Urinary bladder (tissue), 4 donors: Measurements from ENCODE around the gene LANCL2. TPM values are rescaled to one million over a fixed set of nuclear protein-coding genes. Genes with fewer than 3 reads are reported as not detected.

Experiments used
- DNase-seq: peaks from one replicate; pipeline ENCODE4 v3.0.0-alpha.2; 2015; ENCODE audit errors: extremely low spot score
- H3K27ac ChIP-seq: one replicate; pipeline ENCODE4 v1.5.1; 2013; ENCODE audit warnings: low read depth, mild to moderate bottlenecking, moderate library complexity
- H3K36me3 ChIP-seq: one replicate; pipeline ENCODE4 v1.6.1; 2013; ENCODE audit warnings: mild to moderate bottlenecking, moderate library complexity; ENCODE audit not compliant: insufficient read depth
- H3K4me1 ChIP-seq: one replicate; pipeline ENCODE4 v1.6.1; 2013; ENCODE audit warnings: mild to moderate bottlenecking, moderate library complexity; ENCODE audit not compliant: insufficient read depth
- H3K4me3 ChIP-seq: one replicate; pipeline ENCODE4 v1.5.1; 2013; ENCODE audit warnings: low read depth, low read length
- WGBS: extraction: QIAGEN DNeasy Blood & Tissue Kit; methylation state at CpG from one replicate; pipeline ENCODE4 v1.1.7; 2013; 5-methylcytosine and 5-hydroxymethylcytosine counted together
- polyA plus RNA-seq: library from polyadenylated mRNA; stranded (reverse); fragments of 200-250 nt; gene quantifications from one replicate; pipeline ENCODE4 v1.2.3, GENCODE V29; 2013
- total RNA-seq: library from RNA; depleted of rRNA; stranded (reverse); fragments of >200 nt; gene quantifications from one replicate; pipeline ENCODE4 v1.2.3, GENCODE V29; 2014
- donor health status: healthy with polysubstance abuse.
- donor health status: healthy.

The LANCL2 gene
- total and polyA plus RNA-seq, 2 donors: 7.5 to 13.2 TPM

DNA sequence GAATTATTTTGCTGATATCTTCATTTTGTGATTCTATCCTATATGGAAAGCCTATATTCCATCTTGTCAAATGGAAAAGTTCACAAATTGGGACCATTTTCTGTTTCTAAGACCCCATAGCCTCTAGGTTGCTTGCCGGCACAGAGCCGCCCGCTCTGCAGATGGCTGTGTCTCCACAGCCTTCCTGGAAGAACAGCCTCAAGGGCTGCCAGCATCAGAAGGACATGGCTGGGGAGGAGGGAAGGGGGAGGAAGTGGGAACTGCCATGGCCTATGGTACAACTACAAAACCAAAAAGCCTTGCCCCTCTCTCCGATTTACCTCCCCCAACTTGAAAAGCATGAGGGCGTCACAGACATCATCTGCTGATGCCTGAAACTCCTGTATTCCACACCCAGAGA, 75.9 kb downstream of the LANCL2 start:
- no peak overlapping the region for H3K27ac ChIP-seq
- no peaks in the 10 kb centered on the region for H3K4me1 ChIP-seq
- 97% methylated on average over 5 of the region's 5 CpGs for WGBS
- no peak for DNase-seq
- no peaks in the 10 kb centered on the region for H3K36me3 ChIP-seq
- H3K4me3 ChIP-seq: no peak overlapping the region

DNA sequence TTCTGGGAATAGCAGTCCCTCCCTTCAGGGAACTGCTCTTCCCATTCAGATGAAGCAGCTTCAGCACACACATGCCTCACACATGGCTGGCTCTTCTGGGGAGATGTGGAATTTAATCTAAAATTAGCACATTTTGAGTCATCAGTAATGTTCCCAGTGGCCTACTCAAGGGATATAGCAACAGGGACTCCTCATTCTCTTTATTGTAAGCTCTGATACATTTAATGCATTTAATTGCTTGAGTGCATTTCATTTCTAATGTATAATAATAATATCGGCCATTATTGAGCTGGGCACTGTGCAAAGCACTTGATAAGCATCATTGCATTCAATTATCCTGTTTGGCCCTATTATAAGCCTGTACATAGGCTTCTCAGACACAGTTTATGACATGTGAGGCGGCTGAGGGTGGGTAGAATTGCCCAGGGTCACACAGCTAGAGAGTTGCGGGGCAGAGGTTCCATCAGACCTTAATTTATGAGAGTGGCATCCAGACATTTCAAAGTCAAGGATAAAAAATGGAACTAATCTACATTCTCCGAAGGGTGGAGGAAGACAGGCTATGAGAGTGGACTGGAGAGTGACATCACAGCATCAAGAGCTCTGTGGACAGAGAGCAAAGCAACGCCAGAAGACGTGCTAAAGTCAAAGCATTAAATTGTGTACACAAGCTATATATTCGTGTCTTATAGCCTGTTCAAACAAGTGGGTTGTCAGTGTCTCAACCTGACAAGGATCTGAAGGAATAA, 76.8 kb downstream of the LANCL2 start:
- no peaks in the 10 kb centered on the region for H3K4me1 ChIP-seq
- 81% methylated on average over 7 of the region's 7 CpGs for WGBS
- no peaks in the 10 kb centered on the region for H3K36me3 ChIP-seq
- no peak for DNase-seq
- H3K4me3 ChIP-seq: no peak overlapping the region
- no peak overlapping the region for H3K27ac ChIP-seq

DNA sequence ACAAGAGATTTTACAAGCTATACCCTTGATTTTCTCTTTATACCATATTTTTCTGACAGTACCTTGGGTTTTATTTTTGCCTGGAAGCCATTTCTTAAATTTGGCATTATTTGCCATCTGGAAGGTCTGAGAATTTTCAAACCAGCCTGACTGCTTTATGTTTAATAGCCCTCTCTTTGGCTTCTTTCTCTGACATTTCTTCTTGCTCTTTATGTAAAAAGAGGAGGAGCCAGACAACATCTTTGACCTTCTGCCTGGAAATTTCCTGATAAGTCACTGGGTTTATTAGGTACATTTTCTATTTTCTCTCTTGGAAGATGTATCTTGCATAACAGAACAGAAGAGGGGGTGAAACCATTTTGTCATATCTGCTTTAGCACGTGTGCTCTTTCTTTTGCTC, 79.6 kb downstream of the LANCL2 start:
- Histone ChIP-seq H3K4me3 (no peak overlapping the region), H3K36me3 (no peaks in the 10 kb centered on the region), H3K4me1 (no peaks in the 10 kb centered on the region), H3K27ac (no peak overlapping the region)
- WGBS: 27% methylated on average over 1 of the region's 1 CpG
- DNase-seq: no peak

DNA sequence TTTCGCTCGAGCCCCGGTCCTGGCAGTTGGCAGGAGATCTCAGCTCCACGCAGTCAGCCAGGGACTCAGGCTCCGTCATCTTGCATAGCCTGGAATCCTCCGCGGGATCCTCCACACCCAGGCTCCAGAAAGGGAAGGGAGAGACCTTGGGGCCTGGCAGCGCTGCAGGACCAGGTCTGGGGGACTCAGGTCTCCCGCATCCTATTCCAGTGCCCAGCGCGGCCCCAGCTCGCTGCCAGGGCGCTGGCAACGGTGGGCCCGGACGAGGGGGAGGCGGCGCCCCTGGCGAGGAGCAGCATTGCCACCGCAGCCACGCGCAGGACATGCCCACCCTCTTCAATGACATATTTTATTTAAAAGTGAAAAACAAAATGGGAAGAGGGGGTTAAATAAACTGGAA, 83.4 kb downstream of the LANCL2 start:
- 88% methylated on average over 22 of the region's 22 CpGs for WGBS
- H3K4me3 ChIP-seq: no peak overlapping the region
- H3K36me3 ChIP-seq: no peaks in the 10 kb centered on the region
- H3K27ac ChIP-seq: no peak overlapping the region
- H3K4me1 ChIP-seq: no peaks in the 10 kb centered on the region
- no peak for DNase-seq

DNA sequence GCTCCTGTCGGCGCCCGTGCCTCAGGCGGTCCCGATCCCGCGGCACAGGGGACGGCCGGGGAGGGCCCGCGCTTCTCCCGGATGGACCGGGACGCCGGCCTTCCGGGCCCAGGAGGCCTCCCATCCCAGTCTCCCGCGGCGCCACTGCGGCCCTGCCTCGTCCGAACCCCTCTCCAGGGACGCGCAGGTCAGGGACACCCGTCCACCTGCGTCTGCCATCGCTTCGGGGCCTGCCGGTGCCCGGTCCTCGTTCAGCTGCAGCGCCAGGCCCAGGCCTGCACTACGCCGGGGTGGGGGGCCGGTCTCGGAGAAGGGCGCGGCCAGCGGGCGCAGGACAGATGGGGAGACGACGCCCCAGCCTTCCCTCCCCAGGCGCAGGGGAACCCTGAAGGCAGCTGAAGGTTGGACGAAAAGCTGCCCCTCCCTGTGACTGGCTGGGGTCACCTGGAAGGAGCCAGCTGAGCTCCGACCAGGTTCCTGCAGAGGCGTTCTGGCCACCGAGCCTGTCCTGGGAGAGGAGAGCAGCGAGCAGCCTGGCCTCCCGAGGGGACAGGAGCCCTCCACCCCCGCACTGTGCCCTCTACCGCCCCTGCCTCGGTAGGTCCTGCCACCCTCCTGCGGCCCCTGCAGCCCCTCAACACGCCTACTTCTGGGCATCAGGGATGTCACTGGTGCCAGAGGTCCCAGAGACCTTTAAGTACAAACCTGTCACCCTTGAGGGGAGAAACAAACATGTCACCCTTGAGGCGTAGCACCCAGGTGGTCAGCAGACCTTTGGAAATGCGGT, 84.3 kb downstream of the LANCL2 start:
- Histone ChIP-seq H3K4me1 (no peaks in the 10 kb centered on the region), H3K4me3 (no peak overlapping the region), H3K27ac (no peak overlapping the region), H3K36me3 (no peaks in the 10 kb centered on the region)
- no peak for DNase-seq
- WGBS: 56% methylated on average over 56 of the region's 56 CpGs

DNA sequence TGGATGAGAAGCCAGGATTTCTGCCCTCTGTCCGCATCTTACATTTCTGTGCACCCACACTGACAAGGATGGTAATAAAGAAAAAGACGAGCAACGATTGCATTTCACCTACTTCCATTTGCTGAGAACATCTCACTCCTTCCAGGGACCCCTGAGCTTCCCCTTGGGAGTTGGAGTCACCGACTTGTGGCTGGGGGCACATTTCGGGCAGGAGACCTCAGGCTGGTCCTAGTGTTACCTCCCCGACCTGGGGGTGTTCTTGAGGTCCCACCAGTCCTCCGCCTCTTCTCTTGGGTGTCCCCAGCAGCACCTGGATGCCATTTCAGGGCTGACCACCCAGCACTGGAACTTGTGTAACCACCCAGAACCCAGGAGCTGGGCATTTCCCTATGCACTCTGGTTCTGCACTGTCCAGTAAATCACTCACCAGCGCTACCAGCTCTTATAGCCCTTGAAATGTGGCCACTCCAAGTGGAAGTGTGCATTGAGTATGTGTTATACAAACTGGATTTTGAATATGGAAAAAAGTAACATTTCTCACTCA, 84.9 kb downstream of the LANCL2 start:
- 92% methylated on average over 8 of the region's 8 CpGs for WGBS
- no peaks in the 10 kb centered on the region for H3K4me1 ChIP-seq
- H3K4me3 ChIP-seq: no peak overlapping the region
- no peak overlapping the region for H3K27ac ChIP-seq
- no peaks in the 10 kb centered on the region for H3K36me3 ChIP-seq
- no peak for DNase-seq

DNA sequence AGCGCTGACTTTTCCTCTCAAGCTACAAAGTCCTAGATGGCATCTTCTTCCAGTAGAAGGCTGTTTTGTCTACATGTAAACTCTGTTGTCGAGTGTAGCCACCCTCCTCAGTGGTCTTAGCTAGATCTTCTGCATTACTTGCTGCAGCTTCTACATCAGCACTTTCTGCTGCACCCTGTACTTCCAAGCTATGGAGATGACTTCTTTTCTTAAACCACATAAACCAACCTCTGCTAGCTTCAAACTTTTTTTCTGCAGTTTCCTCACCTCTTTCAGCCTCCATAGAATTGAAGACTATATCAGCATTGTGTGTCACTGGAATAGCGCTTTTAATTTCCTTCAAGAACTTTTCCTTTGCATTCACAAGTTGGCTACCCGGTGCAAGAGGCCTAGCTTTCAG, 87.8 kb downstream of the LANCL2 start:
- H3K36me3 ChIP-seq: no peaks in the 10 kb centered on the region
- 92% methylated on average over 4 of the region's 4 CpGs for WGBS
- no peak overlapping the region for H3K27ac ChIP-seq
- no peak for DNase-seq
- H3K4me1 ChIP-seq: no peaks in the 10 kb centered on the region
- no peak overlapping the region for H3K4me3 ChIP-seq

DNA sequence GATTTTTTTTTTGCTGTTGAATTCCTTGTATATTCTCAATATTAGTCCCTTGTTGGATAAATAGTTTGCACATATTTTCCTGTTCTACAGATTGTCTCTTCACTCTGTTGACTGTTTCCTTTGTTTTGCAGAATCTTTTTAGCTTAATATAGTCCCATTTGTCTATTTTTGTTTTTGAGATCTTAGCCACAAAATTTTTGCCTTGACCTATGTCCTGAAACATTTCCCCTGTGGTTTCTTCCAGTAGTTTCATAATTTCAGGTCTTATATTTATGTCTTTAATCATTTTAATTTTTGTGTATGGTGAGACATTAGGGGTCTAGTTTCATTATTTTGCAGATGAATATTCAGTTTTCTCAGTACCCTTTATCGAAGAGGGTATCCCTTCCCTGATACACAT, 92.7 kb downstream of the LANCL2 start:
- no peak for DNase-seq
- Histone ChIP-seq H3K4me3 (no peak overlapping the region), H3K27ac (no peak overlapping the region), H3K4me1 (no peaks in the 10 kb centered on the region), H3K36me3 (no peaks in the 10 kb centered on the region)
- WGBS: 99% methylated on average over 1 of the region's 1 CpG

DNA sequence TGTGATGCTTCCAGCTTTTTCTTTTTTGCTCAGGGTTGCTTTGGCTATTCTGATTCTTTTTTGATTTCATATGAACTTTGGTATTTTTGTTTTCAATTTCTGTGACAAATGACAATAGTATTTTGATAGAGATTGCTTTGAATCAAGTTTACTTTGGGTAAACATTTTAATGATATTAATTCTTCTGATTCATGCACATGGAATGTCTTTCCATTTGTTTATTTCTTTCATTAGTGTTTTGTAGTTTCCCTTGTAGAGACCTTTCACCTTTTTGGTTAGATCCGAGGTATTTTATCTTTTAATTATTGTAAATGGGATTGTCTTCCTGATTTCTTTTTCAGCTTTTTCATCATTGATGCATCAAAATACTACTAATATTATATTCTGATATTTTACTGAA, 93.2 kb downstream of the LANCL2 start:
- no peaks in the 10 kb centered on the region for H3K4me1 ChIP-seq
- DNase-seq: no peak
- no peak overlapping the region for H3K27ac ChIP-seq
- no peaks in the 10 kb centered on the region for H3K36me3 ChIP-seq
- WGBS: 86% methylated on average over 1 of the region's 1 CpG
- H3K4me3 ChIP-seq: no peak overlapping the region

DNA sequence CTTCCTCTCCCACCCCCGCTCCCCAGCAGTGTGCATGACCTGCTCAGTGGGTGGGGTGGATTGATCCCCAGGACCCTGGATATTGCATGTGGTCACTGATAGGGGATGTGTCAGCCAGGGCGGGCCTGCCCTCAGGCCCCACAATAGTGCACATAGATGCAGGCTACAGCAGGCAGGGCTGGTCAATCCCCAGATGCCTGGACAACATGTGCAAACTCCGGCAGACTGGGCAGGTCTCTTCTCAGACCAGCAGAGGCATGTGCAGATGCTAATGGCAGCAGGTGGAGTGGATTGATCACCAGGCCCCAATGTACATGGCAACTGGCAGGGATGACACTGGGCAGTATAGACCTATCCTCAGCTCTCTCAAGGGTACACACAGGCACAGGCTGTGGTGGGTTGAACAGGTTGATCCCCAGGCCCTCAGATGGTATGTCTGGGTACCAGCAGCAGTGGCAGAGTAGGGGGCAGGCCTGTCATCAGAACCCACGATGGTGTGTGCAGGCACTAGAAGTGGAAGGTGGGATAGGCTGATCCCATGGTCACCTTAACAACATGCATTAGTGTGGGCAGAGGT, 98.6 kb downstream of the LANCL2 start:
- WGBS: 96% methylated on average over 4 of the region's 4 CpGs
- no peak for DNase-seq
- no peaks in the 10 kb centered on the region for H3K36me3 ChIP-seq

DNA sequence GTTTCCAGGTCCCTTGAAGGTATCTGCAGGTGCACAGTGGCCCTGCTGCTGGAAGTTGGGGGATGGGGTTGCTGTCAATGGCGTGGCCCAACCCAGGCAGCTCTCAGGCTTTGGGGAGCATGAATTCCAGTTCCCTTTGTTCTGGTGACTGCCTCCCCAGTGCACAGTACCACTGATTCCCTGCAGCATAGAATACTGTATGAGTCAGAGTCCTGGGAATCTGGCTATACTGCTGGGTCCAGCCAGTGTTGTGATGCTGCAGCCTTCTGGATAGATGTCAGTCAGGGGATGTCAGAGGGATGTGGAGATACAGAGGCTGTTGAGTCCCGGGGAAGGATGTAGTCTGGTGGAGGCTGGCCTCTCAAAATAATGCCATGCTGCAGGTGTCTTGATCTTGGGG, 99.3 kb downstream of the LANCL2 start:
- DNase-seq: no peak
- Histone ChIP-seq H3K36me3 (no peaks in the 10 kb centered on the region), H3K27ac (no peak overlapping the region), H3K4me3 (no peak overlapping the region), H3K4me1 (no peaks in the 10 kb centered on the region)
- WGBS: 97% methylated on average over 2 of the region's 2 CpGs

More for the DNA sequence above, 98.6 kb downstream of the LANCL2 start:
- Histone ChIP-seq H3K4me1 (no peaks in the 10 kb centered on the region), H3K4me3 (no peak overlapping the region), H3K27ac (no peak overlapping the region)

DNA sequence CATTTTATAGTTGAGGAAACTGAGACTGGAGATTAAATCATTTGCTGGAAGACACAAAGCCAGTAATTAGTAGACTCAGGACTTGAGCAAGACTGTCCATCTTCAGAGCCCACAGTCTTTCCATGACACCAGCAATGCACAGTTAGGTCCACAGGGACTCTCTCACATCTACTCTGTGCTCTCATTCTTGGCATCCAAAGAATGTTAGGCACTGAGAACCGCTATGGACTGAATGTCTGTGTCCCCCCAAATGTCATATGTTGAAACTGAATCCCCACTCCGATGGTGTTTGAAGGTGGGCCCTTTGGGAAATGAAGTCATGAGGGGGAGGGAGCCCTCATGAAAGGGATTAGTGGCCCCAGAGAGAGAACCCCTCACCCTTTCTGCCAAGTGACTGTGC, 100.6 kb downstream of the LANCL2 start:
- 80% methylated on average over 2 of the region's 2 CpGs for whole genome bisulfite sequencing
- Histone ChIP-seq H3K36me3 (no peaks in the 10 kb centered on the region), H3K4me1 (no peaks in the 10 kb centered on the region), H3K27ac (no peak overlapping the region), H3K4me3 (no peak overlapping the region)
- no peak for DNase-seq

DNA sequence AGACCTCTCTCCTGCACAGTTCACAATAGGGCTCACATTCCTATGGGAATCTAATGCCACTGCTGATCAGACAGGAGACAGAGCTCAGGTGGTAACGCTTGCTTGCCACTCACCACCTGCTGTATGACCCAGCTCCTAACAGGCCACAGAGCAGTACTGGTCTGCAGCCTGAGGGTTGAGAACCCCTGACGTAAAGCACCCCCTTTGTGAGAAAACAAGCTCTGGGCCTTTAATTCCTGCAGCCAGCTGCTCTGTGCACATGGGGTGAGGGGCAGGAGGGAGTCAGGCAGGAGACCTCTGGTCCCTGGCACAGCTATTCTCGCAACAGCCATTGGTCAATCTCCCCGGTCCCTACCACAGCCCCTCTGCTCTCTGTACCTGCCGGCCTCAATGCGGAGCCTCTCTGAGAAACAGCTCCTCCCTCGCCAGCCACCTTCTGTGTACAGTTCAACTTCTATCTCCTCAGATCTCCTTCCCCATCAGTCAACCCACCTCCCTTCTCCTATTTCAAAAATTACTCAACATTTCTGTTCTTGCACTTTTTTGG, 102.0 kb downstream of the LANCL2 start:
- 91% methylated on average over 7 of the region's 7 CpGs for WGBS
- H3K4me1 ChIP-seq: no peaks in the 10 kb centered on the region
- no peak overlapping the region for H3K4me3 ChIP-seq
- no peaks in the 10 kb centered on the region for H3K36me3 ChIP-seq
- DNase-seq: no peak
- H3K27ac ChIP-seq: no peak overlapping the region
